GM23248 (cell line): ENCODE data around the gene HMGN5.

Source experiments
- EZH2 ChIP-seq: fragments of 200-600 bp; sonication (generic); IDR thresholded peaks from 2 replicates; pipeline ENCODE4 v1.6.1; 2018; ENCODE audit warnings: antibody characterized with exemption, mild to moderate bottlenecking; ENCODE audit not compliant: insufficient read depth, poor library complexity, severe bottlenecking
- EZH2phosphoT487 ChIP-seq: fragments of 200-600 bp; sonication (generic); IDR thresholded peaks from 2 replicates; pipeline ENCODE4 v1.6.1; 2018; ENCODE audit warnings: antibody characterized with exemption, moderate library complexity, mild to moderate bottlenecking, low read depth; ENCODE audit not compliant: insufficient read depth

DNA sequence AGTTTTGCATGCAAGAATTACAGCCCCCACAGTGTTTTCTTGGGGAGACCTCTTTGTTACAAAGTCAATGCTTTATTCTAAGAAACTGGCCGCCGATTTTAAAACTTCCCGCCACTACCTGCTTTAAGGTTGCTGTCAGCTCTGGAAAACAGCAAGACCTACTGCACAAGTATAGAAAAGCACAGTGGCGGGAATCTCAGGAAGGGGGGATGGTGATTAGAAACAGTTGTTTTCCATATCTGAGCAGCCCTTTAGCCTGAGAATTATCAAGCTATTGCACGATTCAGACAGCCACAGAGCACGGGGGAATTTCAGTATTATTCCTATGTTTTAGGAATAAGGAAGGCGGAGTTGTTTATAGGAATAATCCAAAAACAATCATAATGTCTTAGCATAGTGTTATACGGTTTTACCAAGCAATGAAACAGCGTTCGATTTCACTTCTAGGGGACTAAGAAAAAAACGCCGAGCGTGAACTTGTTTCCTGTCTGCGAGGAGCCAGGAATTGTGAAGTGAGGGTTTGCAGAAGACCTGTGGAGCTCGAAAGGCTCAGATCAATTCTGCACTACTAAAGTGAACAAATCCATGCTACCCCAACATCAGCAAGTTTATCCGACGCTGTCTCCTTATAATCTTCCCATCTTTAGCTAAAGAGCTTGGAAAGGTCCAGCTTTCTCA lies 81.3 kb downstream of the HMGN5 start:
- TF ChIP-seq EZH2: no peak
- TF ChIP-seq EZH2phosphoT487: no peak
